ENCODE data around the gene C5AR1.

Gene C5AR1

DNA sequence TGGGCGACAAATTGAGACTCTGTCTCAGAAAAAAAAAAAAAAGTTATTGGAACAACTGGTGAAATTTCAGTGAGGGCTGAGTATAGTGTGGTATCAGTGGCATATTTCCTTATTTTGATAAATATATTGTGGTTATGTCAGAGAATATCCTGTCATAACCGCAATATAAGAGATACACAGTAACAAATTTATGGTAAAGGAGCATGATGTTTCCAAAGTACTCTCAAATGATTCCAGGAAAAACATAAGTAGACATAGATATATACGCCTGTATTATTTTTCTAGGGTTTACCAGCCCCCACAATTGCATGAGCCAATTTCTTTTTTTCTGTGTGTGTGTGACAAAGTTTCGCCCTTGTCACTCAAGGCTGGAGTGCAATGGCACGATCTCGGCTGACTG, 5.7 kb upstream of the C5AR1 start:
- Mint-ChIP-seq H3K27ac (no peak overlapping the region), H3K27me3 (ENCODE audit: low read depth) (peaks cover 19% of the 10 kb centered on the region), H3K4me3 (no peak overlapping the region), H3K36me3 (ENCODE audit: low read depth) (no peaks in the 10 kb centered on the region), H3K9me3 (no peaks in the 10 kb centered on the region), H3K4me1 (no peaks in the 10 kb centered on the region)
- TF ChIP-seq, protein P1, sequence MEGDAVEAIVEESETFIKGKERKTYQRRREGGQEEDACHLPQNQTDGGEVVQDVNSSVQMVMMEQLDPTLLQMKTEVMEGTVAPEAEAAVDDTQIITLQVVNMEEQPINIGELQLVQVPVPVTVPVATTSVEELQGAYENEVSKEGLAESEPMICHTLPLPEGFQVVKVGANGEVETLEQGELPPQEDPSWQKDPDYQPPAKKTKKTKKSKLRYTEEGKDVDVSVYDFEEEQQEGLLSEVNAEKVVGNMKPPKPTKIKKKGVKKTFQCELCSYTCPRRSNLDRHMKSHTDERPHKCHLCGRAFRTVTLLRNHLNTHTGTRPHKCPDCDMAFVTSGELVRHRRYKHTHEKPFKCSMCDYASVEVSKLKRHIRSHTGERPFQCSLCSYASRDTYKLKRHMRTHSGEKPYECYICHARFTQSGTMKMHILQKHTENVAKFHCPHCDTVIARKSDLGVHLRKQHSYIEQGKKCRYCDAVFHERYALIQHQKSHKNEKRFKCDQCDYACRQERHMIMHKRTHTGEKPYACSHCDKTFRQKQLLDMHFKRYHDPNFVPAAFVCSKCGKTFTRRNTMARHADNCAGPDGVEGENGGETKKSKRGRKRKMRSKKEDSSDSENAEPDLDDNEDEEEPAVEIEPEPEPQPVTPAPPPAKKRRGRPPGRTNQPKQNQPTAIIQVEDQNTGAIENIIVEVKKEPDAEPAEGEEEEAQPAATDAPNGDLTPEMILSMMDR (IDR thresholded peaks at IDR 0.05; ENCODE audit: unreplicated experiment in 3 of 3), result no peak

DNA sequence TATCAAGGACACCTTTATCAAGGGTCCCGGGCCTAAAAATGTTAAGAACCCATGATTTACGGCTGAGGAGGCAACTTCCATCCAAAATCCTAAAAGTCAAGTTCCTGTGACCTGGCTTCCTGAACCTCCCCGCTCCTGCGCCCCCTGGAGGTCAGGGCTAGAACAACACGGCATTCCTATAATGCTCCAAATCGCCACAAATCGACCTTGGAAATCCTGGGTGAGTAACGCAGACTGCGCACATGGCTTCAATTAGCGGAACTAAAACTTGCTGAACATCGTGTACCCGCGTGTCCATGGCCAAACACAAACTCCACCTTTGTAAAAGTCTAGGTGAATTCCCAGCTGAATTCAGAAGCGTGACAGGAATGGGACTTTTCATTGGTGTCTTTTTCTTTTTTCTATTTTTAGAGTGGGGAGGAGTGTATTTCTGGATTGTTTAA, 4.3 kb upstream of the C5AR1 start:
- Mint-ChIP-seq H3K9me3 (no peaks in the 10 kb centered on the region), H3K27ac (no peak overlapping the region), H3K4me3 (no peak overlapping the region), H3K36me3 (ENCODE audit: low read depth) (no peaks in the 10 kb centered on the region), H3K27me3 (ENCODE audit: low read depth) (peaks cover 22% of the 10 kb centered on the region), H3K4me1 (no peaks in the 10 kb centered on the region)
- TF ChIP-seq, protein P1 (IDR thresholded peaks at IDR 0.05; ENCODE audit: unreplicated experiment in 3 of 3), result peak; percentile 85 to 87 (median 85)

DNA sequence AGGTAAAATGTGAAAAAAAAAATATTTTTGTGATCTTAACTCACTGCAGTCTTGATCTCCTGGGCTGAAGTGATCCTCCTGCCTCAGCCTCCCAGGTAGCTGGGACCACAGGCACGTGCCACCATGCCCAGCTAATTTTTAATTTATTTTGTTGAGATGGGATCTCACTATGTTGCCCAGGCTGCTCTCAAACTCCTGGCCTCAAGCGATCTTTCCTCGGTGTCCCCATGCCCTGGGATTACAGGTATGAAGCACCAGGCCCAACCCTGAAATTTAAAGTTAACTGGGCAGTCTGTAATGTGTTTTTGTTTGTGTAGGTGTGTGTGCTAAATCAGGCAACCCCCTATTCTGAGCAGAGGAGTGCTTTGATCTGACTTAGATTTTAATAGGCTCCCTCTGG, 3.4 kb upstream of the C5AR1 start:
- H3K9me3 Mint-ChIP-seq, result no peaks in the 10 kb centered on the region
- TF ChIP-seq, protein P1 (IDR thresholded peaks at IDR 0.05; ENCODE audit: unreplicated experiment in 3 of 3), result no peak
- no peaks in the 10 kb centered on the region for H3K36me3 Mint-ChIP-seq (ENCODE audit: low read depth)
- no peak overlapping the region for H3K4me3 Mint-ChIP-seq
- H3K27me3 Mint-ChIP-seq (ENCODE audit: low read depth), result peaks cover 22% of the 10 kb centered on the region
- no peaks in the 10 kb centered on the region for H3K4me1 Mint-ChIP-seq
- H3K27ac Mint-ChIP-seq, result no peak overlapping the region

DNA sequence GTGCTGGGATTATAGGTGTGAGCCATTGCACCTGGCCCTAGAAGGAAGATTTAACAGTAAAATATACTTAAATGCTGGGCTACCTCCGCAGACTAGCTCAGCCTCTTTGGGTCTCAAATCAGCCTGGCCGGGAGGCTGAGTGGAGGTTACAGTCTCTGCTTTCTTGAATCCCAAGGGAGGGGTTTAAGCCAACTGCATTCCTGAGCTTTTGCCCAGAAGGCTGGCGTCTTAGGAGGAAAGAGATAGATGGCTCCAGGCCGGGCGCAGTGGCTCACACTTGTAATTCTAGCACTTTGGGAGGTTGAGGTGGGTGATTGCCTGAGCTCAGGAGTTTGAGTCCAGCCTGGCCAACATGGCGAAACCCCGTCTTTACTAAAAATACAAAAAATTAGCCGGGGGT, 623 bp upstream of the C5AR1 start:
- no peaks in the 10 kb centered on the region for H3K4me1 Mint-ChIP-seq
- no peak overlapping the region for H3K4me3 Mint-ChIP-seq
- peaks cover 28% of the 10 kb centered on the region for H3K27me3 Mint-ChIP-seq (ENCODE audit: low read depth)
- no peaks in the 10 kb centered on the region for H3K36me3 Mint-ChIP-seq (ENCODE audit: low read depth)
- H3K9me3 Mint-ChIP-seq, result no peaks in the 10 kb centered on the region
- no peak overlapping the region for H3K27ac Mint-ChIP-seq
- TF ChIP-seq, protein P1 (IDR thresholded peaks at IDR 0.05; ENCODE audit: unreplicated experiment in 3 of 3), result no peak

DNA sequence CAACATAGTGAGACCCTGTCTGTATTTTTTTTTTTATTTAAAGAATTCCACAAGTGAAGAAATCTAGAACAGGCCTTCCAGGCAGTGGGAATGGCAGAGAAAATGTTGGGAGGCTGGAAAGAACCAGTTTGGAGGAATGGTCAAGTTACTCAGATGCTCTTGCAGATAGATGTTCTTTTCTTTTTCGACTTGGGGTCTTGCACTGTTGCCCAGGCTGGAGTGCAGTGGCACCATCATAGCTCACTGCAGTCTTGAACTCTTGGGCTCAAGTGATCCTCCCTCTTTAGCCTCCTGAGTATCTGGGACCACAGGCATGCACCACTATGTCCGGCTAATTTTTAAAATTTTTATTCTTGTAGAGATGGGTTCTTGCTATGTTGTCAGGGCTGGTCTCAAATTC, 662 bp downstream of the C5AR1 start:
- TF ChIP-seq, protein P1 (IDR thresholded peaks at IDR 0.05; ENCODE audit: unreplicated experiment in 3 of 3), result no peak
- Mint-ChIP-seq H3K36me3 (ENCODE audit: low read depth) (no peaks in the 10 kb centered on the region), H3K4me1 (no peaks in the 10 kb centered on the region), H3K27ac (no peak overlapping the region), H3K27me3 (ENCODE audit: low read depth) (peaks cover 31% of the 10 kb centered on the region), H3K9me3 (no peaks in the 10 kb centered on the region), H3K4me3 (no peak overlapping the region)

DNA sequence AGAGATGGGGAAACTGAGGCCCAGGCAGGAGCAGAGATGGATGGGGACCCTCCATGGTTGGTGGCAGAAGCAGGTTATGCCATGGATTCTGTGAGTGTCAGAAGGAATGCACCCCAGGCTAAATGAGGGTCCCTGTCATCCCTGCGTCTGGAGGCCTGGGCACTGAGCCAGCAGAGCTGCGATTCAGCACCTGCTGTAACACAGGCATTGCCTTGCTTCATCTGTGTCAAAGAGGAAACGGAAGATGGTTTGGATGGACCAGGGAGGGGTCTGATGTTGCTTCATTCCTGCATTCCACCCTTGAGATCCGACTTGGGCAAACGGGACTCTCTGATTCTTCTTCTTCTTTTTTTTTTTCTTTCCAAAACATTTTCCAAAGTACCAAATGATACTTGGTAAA, 1.2 kb downstream of the C5AR1 start:
- TF ChIP-seq, protein P1 (IDR thresholded peaks at IDR 0.05; ENCODE audit: unreplicated experiment in 3 of 3), result no peak
- no peak overlapping the region for H3K4me3 Mint-ChIP-seq
- no peak overlapping the region for H3K27ac Mint-ChIP-seq
- no peaks in the 10 kb centered on the region for H3K4me1 Mint-ChIP-seq
- H3K27me3 Mint-ChIP-seq (ENCODE audit: low read depth), result peaks cover 29% of the 10 kb centered on the region
- no peaks in the 10 kb centered on the region for H3K36me3 Mint-ChIP-seq (ENCODE audit: low read depth)
- H3K9me3 Mint-ChIP-seq, result no peaks in the 10 kb centered on the region

All from nephron (organoid).